Neural crest cell (in vitro differentiated cells): ENCODE measurements around the gene FNIP1. TPM values are rescaled to one million over a fixed set of nuclear protein-coding genes. Genes with fewer than 3 reads are reported as not detected.

Experiments used
- DNase-seq: peaks from one replicate; pipeline ENCODE4 v3.0.0; 2021; ENCODE audit warnings: low read depth, mixed read lengths, low spot score
- H3K27ac Mint-ChIP-seq: one replicate; pipeline ENCODE4 v1.8.0; 2021; ENCODE audit warnings: mild to moderate bottlenecking, mixed read lengths; ENCODE audit not compliant: unreplicated experiment
- H3K27me3 Mint-ChIP-seq: 2 replicates; pipeline ENCODE4 v1.8.0; 2021; ENCODE audit warnings: low read depth, mild to moderate bottlenecking, mixed read lengths
- H3K36me3 Mint-ChIP-seq: 2 replicates; pipeline ENCODE4 v1.8.0; 2021; ENCODE audit warnings: low read depth, mild to moderate bottlenecking, mixed read lengths
- H3K4me1 Mint-ChIP-seq: 2 replicates; pipeline ENCODE4 v1.8.0; 2021; ENCODE audit warnings: mixed read lengths
- H3K4me3 Mint-ChIP-seq: one replicate; pipeline ENCODE4 v1.8.0; 2021; ENCODE audit warnings: mild to moderate bottlenecking, mixed read lengths
- H3K9me3 Mint-ChIP-seq: 2 replicates; pipeline ENCODE4 v1.8.0; 2021; ENCODE audit warnings: mixed read lengths
- CTCF ChIP-seq: fragments of 200-600 bp; sonication (generic); conservative IDR thresholded peaks from 2 replicates; pipeline ENCODE4 v1.5.0; 2021; ENCODE audit warnings: antibody characterized with exemption, mild to moderate bottlenecking
- total RNA-seq: library from RNA; stranded (reverse); gene quantifications from 2 replicates; pipeline ENCODE4 v1.2.1, GENCODE V29; 2021

Gene FNIP1
- total RNA-seq, 1 donor from 2014 or later, result 20.6 TPM

DNA sequence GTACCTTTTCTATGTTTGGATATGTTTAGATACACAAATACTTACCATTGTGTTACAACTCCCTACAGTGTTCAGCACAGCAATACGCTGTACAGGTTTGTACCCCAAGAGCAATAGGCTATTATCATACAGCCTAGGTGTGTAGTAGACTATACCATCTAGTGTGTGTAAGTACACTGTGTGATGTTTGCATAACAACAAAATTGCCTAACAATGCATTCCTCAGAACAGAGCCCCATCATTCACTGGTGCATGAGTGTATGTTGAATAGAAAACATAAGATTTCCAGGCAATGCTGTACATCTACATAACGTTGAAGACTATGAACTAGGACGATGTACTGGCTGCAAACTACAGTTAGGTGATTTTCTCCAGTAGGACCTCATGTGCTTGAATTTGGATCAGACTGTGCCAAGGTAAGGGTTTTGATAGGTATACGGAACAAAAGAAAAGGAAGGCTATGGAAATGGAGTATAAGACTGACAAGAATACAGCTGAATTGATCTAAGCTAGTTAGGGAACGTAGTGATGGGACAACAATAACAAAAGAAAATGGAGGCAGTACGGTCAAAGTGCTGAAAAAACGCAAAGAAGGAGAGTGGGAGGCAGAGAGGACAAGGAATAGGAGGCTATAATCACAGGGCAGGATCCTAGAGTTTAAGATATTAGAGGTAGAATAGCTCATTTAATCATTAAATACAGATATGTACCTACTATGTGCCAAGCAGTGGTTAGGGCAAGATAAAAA lies 46.9 kb downstream of the FNIP1 start:
- Mint-ChIP-seq H3K4me3 (no peak overlapping the region), H3K4me1 (peaks cover 8% of the 10 kb centered on the region), H3K36me3 (no peaks in the 10 kb centered on the region), H3K27me3 (no peaks in the 10 kb centered on the region), H3K27ac (no peak overlapping the region), H3K9me3 (no peaks in the 10 kb centered on the region)
- TF ChIP-seq CTCF, result no peak
- no peak for DNase-seq

GRCh38 chr5:131749138-131749537 lies 47.7 kb downstream of the FNIP1 start:
- H3K9me3 Mint-ChIP-seq, result no peaks in the 10 kb centered on the region
- no peak for TF ChIP-seq CTCF
- H3K27me3 Mint-ChIP-seq, result no peaks in the 10 kb centered on the region
- no peak for DNase-seq
- H3K4me1 Mint-ChIP-seq, result peaks cover 5% of the 10 kb centered on the region
- H3K36me3 Mint-ChIP-seq, result peaks cover 3% of the 10 kb centered on the region
- no peak overlapping the region for H3K27ac Mint-ChIP-seq
- H3K4me3 Mint-ChIP-seq, result no peak overlapping the region

DNA sequence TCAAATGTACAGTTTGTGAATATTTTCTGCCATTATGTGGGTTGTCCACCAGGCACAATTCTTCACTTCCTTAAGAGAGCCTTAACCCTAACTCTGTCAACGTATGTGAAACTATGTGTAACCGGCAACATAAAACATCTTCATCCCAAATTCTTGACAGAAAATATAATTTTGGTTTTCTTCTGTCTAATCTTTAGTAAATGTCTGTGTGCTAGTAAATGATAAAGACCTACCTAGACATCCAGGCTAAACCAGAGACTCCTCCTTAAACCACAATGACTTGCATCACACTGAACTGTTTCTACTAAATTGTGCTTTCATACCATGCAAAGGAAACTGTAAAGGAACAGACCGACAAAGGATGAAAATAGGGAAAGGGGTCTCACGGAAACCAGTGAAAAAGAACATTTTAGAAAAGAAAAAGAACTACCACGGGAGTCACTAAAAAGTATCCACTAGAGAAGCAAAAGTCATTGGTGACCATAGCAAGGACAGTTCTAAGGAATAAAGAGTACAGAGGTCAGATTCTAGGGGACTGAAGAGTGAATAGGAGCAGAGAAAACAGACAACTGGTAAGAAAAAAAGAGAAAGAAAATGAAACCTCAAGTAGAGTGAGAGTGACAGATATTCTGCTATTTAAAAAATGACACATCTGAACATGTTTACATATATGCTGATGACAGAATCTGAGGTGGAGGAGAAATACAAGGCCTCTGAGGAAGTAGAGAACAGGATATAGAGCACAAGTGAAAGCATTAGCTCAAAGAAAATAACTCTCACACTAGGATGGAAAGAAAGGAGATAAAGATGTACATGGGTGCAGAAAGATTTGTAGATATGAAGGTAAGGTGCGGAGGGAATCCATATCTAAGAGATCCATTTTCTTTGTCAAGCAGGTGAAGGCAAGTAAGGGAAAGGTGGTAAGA lies 49.4 kb downstream of the FNIP1 start:
- Mint-ChIP-seq H3K4me3 (no peak overlapping the region), H3K27ac (no peak overlapping the region)
- DNase-seq, result no peak

GRCh38 chr5:131746423-131746822 lies 50.4 kb downstream of the FNIP1 start:
- peaks cover 6% of the 10 kb centered on the region for H3K36me3 Mint-ChIP-seq
- H3K27me3 Mint-ChIP-seq, result no peaks in the 10 kb centered on the region
- DNase-seq, result no peak
- H3K4me3 Mint-ChIP-seq, result no peak overlapping the region
- no peaks in the 10 kb centered on the region for H3K9me3 Mint-ChIP-seq
- H3K27ac Mint-ChIP-seq, result no peak overlapping the region
- no peak for TF ChIP-seq CTCF
- H3K4me1 Mint-ChIP-seq, result peaks cover 5% of the 10 kb centered on the region

More for the DNA sequence above, 49.4 kb downstream of the FNIP1 start:
- TF ChIP-seq CTCF, result no peak
- Mint-ChIP-seq H3K36me3 (peaks cover 6% of the 10 kb centered on the region), H3K27me3 (no peaks in the 10 kb centered on the region), H3K4me1 (peaks cover 5% of the 10 kb centered on the region), H3K9me3 (no peaks in the 10 kb centered on the region)

- Mint-ChIP-seq H3K4me1 (peaks cover 5% of the 10 kb centered on the region), H3K27me3 (no peaks in the 10 kb centered on the region), H3K4me3 (no peak overlapping the region), H3K9me3 (no peaks in the 10 kb centered on the region), H3K36me3 (peaks cover 6% of the 10 kb centered on the region), H3K27ac (no peak overlapping the region)
- TF ChIP-seq CTCF, result no peak
- no peak for DNase-seq
Measured at GRCh38 chr5:131745703-131746102, 51.1 kb downstream of the FNIP1 start.
